ENCODE measurements around the gene HOTAIR.

The HOTAIR gene

DNA sequence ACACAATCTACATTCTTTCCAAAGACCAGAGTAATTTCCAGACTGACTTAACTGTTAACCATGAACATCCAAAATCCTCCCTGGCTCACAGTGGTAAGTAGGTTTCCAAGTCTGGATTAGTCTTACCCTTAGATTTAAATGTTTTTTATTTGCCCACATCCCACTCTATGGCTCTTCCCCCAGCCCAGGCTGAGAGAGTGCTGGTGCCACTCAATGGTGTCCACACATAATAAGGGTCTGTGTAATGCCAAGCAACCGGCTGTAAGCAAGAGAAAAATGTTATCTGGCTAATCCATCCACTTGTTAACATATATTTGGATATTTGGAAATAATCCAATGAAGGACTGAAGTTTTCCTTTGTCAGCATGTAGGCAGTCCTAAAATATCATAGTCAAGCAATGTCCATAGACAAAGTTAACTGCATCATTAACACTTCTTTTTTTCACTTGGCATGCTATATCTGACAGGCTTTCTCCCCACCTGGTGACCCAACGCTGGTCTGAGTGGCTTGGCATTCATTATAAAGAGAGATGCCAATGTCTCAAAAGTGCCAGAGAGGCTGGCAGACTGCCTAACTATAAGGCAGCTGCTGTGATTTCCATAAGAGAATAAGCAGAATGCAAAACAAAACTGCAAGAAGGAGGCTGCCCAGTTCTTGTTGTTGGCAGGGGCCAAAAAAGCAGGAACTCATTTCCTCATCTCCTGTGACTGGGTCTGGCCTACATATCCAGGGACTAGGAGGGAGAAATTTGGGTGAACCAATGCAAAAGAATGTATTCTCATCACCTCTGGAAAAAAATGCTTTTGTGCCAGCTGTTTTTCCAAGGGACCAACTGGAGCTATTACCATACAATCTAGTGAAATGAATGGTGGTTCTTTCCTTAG is 50.0 kb downstream of the HOTAIR start:
- ChIA-PET POLR2A (no interaction called here), CTCF (no interaction called here)
- TF ChIP-seq BHLHE40 (IDR thresholded peaks at IDR 0.05; ENCODE audit: borderline replicate concordance) (no peak), ELF4 (IDR thresholded peaks at IDR 0.05) (no peak), FOXA1 (IDR thresholded peaks at IDR 0.05) (no peak), SUZ12 (IDR thresholded peaks at IDR 0.05) (no peak), FOXM1 (IDR thresholded peaks at IDR 0.05; ENCODE audit: borderline replicate concordance) (no peak), CTBP1 (IDR thresholded peaks at IDR 0.05; ENCODE audit: borderline replicate concordance) (no peak), FOXK2 (IDR thresholded peaks at IDR 0.05) (no peak), NFRKB (IDR thresholded peaks at IDR 0.05) (no peak)
- TF ChIP-seq, protein P1, sequence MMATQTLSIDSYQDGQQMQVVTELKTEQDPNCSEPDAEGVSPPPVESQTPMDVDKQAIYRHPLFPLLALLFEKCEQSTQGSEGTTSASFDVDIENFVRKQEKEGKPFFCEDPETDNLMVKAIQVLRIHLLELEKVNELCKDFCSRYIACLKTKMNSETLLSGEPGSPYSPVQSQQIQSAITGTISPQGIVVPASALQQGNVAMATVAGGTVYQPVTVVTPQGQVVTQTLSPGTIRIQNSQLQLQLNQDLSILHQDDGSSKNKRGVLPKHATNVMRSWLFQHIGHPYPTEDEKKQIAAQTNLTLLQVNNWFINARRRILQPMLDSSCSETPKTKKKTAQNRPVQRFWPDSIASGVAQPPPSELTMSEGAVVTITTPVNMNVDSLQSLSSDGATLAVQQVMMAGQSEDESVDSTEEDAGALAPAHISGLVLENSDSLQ (IDR thresholded peaks at IDR 0.05) = no peak

DNA sequence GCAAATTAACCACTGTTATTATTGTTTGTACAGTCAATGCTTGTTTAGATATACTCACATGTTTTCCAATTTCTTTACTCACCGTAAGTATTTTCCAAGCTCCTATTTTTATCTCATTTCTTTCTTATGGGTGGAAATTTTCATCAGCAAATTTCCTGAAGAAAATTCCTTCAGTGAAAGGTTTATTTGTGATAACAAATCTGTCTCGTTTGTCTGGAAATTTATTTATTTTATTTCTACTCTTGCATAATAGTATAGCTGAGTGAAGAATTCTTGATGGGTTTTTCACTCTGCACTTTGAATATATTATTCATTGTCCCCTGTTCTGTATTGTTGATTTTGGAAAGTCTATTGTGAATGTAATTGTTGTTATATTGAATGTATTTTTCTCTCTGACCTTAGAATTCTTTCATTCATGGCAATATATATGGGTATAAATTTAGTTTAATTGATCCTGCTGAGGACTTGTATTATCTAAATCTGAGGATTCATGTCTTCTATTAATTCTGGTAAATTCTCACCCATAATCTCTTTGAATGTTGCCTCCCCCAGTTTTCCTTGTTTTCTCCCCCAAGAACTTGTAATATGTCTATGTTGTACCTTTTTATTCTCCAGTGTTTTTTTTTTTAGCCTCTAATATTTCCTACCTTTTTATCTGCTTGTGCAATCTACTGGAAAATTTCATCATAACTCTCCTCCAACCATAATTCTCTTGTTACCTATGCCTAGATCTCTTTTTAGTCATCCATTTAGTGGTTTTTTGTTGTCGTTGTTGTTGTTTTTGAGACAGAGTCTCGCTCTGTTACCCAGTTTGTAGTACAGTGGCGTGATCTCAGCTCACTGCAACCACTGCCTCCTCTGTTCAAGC is 57.7 kb downstream of the HOTAIR start:
- ChIA-PET CTCF (no interaction called here), POLR2A (no interaction called here)
- TF ChIP-seq FOXA1 (IDR thresholded peaks at IDR 0.05) = no peak
- TF ChIP-seq CTBP1 (IDR thresholded peaks at IDR 0.05; ENCODE audit: borderline replicate concordance) = no peak
- no peak for TF ChIP-seq SUZ12 (IDR thresholded peaks at IDR 0.05)
- TF ChIP-seq FOXK2 (IDR thresholded peaks at IDR 0.05) = no peak
- TF ChIP-seq NFRKB (IDR thresholded peaks at IDR 0.05) = no peak
- TF ChIP-seq FOXM1 (IDR thresholded peaks at IDR 0.05; ENCODE audit: borderline replicate concordance) = no peak
- TF ChIP-seq BHLHE40 (IDR thresholded peaks at IDR 0.05; ENCODE audit: borderline replicate concordance) = no peak
- no peak for TF ChIP-seq LEF1 (IDR thresholded peaks at IDR 0.05; ENCODE audit: borderline replicate concordance)
- no peak for TF ChIP-seq ARNT (IDR thresholded peaks at IDR 0.05)
- no peak for TF ChIP-seq TARDBP (IDR thresholded peaks at IDR 0.05)
- no peak for TF ChIP-seq ZNF384 (IDR thresholded peaks at IDR 0.05)
- no peak for TF ChIP-seq L3MBTL2 (conservative IDR thresholded peaks at IDR 0.05)
- TF ChIP-seq, protein P1 (IDR thresholded peaks at IDR 0.05) = no peak
- TF ChIP-seq SP1 (IDR thresholded peaks at IDR 0.05) = no peak
- TF ChIP-seq ELF4 (IDR thresholded peaks at IDR 0.05) = no peak
- no peak for TF ChIP-seq HDGF (IDR thresholded peaks at IDR 0.05; ENCODE audit: borderline replicate concordance)
- no peak for DNase-seq (ENCODE audit: extremely low spot score)

More for the DNA sequence above, 50.0 kb downstream of the HOTAIR start:
- DNase-seq (ENCODE audit: extremely low spot score) = no peak

Data from HEK293T (cell line).